Esophagus muscularis mucosa (tissue), 3 donors: ENCODE results near the gene MKRN2.

Experiments
- POLR2A ChIP-seq: fragments of 450-650 bp; IDR thresholded peaks from one replicate; pipeline ENCODE4 v1.6.1; 2017; ENCODE audit warnings: antibody characterized with exemption, moderate library complexity, mild to moderate bottlenecking, low read depth
- TF ChIP-seq, protein P1 (sequence below), 3 experiments: fragments of 200-600 bp in 2 of 3; fragments of 450-650 bp in 1 of 3; sonication (generic) in 2 of 3; IDR thresholded peaks; one replicate each; pipeline ENCODE4 v1.5.1; 2017 to 2019; ENCODE audit warnings: antibody characterized with exemption in 3 of 3, mild to moderate bottlenecking in 2 of 3, moderate library complexity in 1 of 3

DNA sequence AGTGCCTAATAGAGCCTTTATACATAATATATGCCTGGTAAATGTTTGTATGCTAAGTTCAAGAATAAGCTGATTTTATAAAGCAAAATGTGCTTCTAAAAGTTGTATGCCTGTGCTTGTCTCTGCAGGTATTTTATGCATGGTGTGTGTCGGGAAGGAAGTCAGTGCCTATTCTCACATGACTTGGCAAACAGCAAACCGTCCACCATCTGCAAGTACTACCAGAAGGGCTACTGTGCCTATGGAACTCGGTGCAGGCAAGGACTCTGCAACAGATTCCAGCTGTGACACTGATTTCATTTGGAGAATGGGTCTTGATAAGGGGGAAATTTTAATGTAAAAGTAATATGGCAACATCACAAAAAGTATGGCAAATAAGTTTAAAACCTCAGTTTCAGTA, 11.9 kb downstream of the MKRN2 start:
- TF ChIP-seq, protein P1, sequence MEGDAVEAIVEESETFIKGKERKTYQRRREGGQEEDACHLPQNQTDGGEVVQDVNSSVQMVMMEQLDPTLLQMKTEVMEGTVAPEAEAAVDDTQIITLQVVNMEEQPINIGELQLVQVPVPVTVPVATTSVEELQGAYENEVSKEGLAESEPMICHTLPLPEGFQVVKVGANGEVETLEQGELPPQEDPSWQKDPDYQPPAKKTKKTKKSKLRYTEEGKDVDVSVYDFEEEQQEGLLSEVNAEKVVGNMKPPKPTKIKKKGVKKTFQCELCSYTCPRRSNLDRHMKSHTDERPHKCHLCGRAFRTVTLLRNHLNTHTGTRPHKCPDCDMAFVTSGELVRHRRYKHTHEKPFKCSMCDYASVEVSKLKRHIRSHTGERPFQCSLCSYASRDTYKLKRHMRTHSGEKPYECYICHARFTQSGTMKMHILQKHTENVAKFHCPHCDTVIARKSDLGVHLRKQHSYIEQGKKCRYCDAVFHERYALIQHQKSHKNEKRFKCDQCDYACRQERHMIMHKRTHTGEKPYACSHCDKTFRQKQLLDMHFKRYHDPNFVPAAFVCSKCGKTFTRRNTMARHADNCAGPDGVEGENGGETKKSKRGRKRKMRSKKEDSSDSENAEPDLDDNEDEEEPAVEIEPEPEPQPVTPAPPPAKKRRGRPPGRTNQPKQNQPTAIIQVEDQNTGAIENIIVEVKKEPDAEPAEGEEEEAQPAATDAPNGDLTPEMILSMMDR (IDR thresholded peaks at IDR 0.05) = no peak
- TF ChIP-seq POLR2A = no peak
